ENCODE measurements around the gene LPAR3.

GRCh38 chr1:84907095-84907827 lies 14.3 kb upstream of the LPAR3 start:
- no peak for TF ChIP-seq CTCF (IDR thresholded peaks at IDR 0.05; ENCODE audit: poor library complexity)
- TF ChIP-seq EZH2 (IDR thresholded peaks at IDR 0.05; ENCODE audit: borderline replicate concordance), result no peak
- no peak for TF ChIP-seq EZH2phosphoT487 (IDR thresholded peaks at IDR 0.05; ENCODE audit: low read depth, severe bottlenecking, unreplicated experiment)

Data from hepatocyte (in vitro differentiated cells).